NCI-H460 (cell line): ENCODE results near the gene HGS. TPM values are rescaled to one million over a fixed set of nuclear protein-coding genes. Genes with fewer than 3 reads are reported as not detected.

Experiments used
- DNase-seq: peaks from one replicate; pipeline ENCODE4 v3.0.0-alpha.2; 2016; ENCODE audit warnings: low read depth; ENCODE audit errors: extremely low read depth
- total RNA-seq: library from RNA; depleted of rRNA; stranded (reverse); fragments of >200 nt; shearing (Covaris generic); gene quantifications from 2 replicates; pipeline ENCODE4 v1.2.3, GENCODE V29; 2014

Gene HGS
- total RNA-seq, 1 experiment from 2014 or later = 57.9 TPM

DNA sequence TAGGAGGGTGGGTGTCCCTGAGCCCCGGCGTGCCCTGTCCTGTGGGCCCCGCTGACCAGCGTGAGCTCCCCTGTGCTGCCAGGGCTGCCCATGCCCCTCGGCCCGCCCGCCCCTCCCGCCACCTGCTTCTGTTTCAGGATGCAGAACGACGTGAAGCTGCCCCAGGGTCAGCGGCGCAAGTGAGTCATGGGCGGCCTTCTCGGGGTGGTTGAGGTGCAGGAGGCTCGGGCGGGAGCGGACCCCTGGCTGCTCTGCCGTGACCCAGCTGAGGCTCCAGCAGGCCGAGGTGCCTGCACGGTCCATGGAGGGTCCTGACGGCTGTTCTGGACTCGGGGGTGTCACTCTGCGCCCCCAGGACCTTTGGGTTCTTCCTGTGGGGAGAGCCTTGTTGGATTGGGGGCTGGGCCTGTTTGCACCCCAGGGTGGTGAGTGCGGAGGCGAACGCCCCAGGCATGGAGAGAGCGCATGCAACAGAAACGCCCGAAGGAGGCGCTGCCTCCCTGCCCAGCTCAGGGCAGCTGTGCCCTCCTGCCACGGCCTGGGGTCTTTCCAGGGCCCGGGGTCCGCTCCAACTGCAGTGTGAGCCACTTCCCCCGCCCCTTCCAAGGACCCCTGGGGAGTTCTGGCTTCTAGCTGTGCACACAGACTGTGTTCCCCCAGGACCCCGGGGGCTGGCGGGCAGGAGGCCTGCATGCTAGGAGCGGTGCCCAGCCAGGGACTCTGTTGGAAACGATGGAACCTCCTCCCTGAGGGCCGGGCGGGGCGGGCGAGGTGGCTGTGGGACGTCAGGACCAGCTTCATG, 32.3 kb downstream of the HGS start:
- no peak for DNase-seq

GRCh38 chr17:81716674-81716996, 32.8 kb downstream of the HGS start:
- DNase-seq = no peak

- DNase-seq = no peak
These were observed 33.4 kb downstream of the HGS start for GRCh38 chr17:81717049-81717765.

DNA sequence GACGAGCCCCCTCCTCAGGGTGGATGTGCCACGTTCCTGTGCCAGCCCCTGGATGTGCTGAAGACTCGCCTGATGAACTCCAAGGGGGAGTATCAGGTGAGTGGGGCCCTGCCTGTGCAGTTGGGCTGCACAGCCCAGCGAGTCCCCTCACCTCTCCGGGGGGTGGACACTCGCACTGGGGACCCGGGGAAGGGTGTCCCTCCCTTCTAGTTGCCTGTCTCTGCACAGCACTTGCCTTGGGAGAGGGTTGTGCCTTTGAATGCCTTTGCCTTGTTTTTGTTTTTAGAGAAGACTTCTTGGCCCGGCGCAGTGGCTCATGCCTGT, 33.9 kb downstream of the HGS start:
- no peak for DNase-seq

GRCh38 chr17:81719410-81720266, 35.8 kb downstream of the HGS start:
- DNase-seq = no peak

GRCh38 chr17:81720267-81721071, 36.7 kb downstream of the HGS start:
- DNase-seq = no peak

DNA sequence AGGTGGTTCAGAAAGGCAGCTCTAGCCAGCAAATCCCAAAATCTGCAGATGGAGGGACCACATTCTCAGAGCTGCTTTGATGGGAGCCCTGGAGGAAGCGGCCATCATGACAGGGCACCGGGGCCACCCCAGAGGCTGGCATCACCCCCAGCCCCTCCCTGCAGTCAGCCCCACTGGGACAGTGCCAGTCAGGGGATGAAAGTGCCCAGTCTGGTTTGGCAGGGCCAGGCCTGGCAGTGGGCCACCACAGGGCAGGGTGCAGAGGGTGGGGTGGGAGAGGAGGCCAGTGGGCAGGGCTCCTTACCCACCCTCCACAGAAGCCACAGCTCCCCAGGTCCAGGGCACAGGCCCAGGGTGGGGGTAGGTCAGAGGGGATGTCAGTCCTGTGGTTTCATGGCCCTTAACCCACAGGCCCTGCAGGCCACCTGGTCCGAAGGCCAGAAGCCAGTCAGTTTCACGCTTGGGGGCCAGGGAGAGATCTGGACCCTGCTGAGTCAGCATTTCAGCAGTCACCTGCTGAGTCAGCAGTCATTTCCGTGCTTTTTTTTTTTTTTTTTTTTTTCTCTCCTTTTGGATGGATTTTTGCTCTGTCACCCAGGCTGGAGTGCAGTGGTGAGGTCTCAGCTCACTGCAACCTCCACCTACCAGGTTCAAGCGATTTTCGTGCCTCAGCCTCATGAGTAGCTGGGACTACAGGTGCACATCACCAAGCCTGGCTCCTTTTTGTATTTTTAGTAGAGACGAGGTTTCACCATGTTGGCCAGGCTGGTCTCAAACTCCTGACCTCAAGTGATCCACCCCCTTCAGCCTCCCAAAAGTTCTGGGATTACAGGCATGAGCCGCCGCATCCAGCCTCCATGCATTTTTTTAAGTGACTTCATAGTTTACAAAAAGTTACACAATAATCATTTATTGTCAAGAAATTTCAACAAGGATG, 38.6 kb downstream of the HGS start:
- DNase-seq = no peak

DNA sequence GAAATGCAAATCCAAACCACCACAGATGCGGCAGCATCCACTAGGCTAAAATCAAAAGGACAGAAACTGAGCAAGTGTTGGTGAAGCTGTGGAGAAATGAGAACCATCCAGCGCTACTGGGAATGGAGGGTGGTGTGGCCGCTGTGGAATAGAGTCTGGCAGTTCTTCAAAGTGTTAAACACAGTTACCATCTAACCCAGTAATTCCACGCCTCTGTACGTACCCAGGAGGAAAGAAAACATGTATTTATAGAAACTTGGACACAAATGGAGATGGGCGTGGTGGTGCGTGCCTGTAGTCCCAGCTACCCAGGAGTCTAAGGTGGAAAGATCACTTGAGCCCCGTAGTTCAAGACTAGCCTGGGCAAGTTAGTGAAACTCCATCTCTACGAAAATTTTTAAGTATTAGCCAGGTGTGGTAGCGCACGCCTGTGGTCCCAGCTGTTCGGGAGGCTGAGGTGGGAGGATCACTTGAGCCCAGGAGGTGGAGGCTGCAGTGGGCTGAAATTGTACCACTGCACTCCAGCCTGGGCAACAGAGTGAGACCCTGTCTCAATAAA, 39.9 kb downstream of the HGS start:
- DNase-seq = no peak

DNA sequence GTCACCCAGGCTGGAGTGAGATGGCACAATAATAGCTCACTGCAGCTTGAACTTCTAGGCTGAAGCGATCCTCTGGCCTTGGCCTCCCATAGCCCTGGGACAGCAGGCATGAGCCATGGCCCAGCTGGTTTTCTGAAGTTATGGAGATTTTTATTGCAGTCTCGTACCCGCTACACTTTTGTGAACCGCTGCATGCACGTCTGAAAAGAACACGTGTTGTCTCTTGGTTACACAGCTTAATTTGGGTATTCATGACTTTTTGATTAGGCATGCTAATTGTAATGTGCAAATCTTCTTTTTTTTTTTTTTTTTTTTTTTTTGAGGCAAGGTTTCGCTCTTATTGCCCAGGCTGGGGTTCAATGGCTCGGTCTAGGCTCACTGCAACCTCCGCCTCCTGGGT, 41.6 kb downstream of the HGS start:
- DNase-seq = no peak

GRCh38 chr17:81726004-81726403, 42.2 kb downstream of the HGS start:
- DNase-seq = no peak

GRCh38 chr17:81727324-81728031, 43.7 kb downstream of the HGS start:
- DNase-seq = no peak

- DNase-seq = peak; percentile 86
These were observed 49.9 kb downstream of the HGS start for GRCh38 chr17:81733507-81734404.

- DNase-seq = peak; percentile 66
These were observed 50.8 kb downstream of the HGS start for GRCh38 chr17:81734405-81735263.

DNA sequence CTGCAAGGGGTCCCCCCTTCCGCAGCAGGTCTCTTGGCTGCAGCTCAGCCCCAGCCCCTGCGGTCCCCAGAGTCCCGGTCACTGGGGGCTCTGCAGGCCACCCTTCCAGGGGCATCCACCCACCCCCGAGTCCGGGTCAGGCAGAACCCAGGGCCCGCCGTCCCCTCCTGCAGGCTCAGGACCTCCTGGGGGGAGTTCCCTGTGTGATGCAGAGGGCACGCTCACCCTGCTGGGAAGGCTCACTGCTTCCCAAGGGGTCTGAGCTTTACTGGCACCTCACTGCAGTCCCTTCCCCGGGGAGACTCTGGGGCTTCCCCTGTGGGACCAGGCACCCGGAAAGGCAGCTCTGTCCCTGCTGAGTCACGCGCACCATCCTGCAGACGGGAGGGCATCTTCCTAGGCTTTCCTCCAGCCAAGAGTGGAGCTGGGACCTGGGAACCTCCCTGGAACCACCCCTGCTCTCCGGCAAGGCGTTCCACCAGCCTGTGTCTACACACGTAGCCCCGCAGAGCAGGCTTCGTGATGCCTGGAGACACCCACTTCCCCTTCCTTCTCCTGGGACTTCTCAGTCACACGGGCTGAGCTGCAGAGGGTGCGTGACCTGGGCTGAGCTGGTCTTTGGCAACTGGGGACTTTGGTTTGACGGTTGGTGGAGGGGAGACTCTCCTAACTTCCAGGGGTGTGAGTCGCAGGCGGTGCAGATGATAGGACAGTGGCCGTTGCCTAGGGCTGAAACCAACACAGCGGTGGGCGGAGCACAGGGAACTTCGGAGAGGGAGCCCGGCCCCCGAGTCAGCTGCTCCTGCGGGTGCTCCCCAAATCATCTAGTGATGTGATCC, 51.7 kb downstream of the HGS start:
- no peak for DNase-seq

DNA sequence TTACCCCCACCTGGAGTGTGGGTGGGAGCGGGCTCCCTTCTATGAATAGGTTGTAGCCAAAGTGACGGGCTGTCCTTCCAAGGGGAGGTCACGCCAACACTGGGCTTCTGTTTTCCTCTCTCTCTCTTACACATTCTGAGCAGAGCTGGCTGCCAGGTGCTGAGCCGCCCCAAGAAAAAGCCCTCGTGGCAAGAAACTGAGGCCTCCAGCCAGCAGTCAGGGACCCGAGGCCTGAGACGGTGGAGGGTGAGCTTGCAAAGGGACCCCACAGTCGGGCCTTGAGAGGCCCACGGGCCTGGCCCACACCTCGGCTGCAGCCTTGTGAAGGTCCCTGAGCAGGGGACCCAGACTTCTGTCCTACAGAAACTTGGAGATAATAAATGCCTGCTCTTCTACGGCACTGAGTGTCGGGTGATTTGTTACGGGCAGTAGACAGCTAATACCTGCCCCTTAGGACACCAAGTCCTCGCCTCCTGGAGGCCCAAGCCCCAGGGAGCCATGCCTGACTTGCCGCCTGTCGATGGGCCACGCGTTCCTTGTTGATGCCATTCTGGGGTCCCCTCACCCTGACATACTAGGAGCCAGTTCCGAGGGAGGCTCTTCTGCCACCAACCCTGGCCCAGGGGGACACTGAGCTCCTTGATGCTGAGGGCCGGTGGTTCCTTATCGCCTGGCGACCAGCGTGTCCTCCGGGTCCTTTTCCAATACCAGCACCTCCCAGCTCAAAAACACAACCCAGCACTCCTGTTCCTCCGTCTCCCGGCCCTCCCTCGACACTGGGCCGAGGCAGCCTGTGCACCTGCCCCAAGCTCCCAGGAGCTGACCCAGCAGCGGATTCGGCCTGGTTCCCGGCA, 54.4 kb downstream of the HGS start:
- DNase-seq = no peak
